SK-N-SH (cell line): Measurements from ENCODE around the gene RAB8A.

ENCODE experiments used
- CHD2 ChIP-seq: fragments of 150-350 bp; IDR thresholded peaks from 2 replicates; pipeline ENCODE4 v1.6.1; 2018; ENCODE audit warnings: low read length; ENCODE audit not compliant: partially characterized antibody
- CTCF ChIP-seq: fragments of 200-600 bp; sonication (generic); IDR thresholded peaks from 2 replicates; pipeline ENCODE4 v1.6.1; 2017; ENCODE audit warnings: antibody characterized with exemption, mild to moderate bottlenecking, moderate library complexity
- EP300 ChIP-seq, 2 experiments: IDR thresholded peaks; 2 replicates each; pipeline versions ENCODE4 v1.4.0 to v1.6.1; 2012; ENCODE audit warnings: borderline replicate concordance in 1 of 2, low read depth in 1 of 2, low read length in 1 of 2
- RAD21 ChIP-seq: IDR thresholded peaks from 2 replicates; pipeline ENCODE4 v1.6.1; 2012; ENCODE audit warnings: mild to moderate bottlenecking, low read length
- ZBTB33 ChIP-seq: IDR thresholded peaks from 2 replicates; pipeline ENCODE4 v1.4.0; 2012; ENCODE audit warnings: low read depth, borderline replicate concordance

GRCh38 chr19:16111909-16112752, 442 bp downstream of the RAB8A start:
- no peak for TF ChIP-seq CTCF
- TF ChIP-seq ZBTB33: no peak
- no peak for TF ChIP-seq CHD2
- no peak for TF ChIP-seq RAD21
- no peak for TF ChIP-seq EP300 (IDR thresholded peaks at IDR 0.05; ENCODE audit: borderline replicate concordance in 1 of 2, low read depth in 1 of 2, low read length in 1 of 2)
